GM18951 (cell line): Measurements from ENCODE around the gene CNTNAP5.

ENCODE experiments used
- POLR2A ChIP-seq: IDR thresholded peaks from 4 replicates; pipeline ENCODE4 v1.6.1; 2011; ENCODE audit warnings: mild to moderate bottlenecking; ENCODE audit not compliant: insufficient read length, insufficient read depth; ENCODE audit errors: extremely low read depth
- in situ Hi-C: fragments of 300-500 bp; cut with MboI; formaldehyde crosslinking; loops from one replicate; pipeline ENCODE4 v1.12.0; 2022; ENCODE audit warnings: low sequenced_read_pairs, mixed read lengths, inconsistent platforms; ENCODE audit not compliant: unreplicated experiment

CNTNAP5 gene

GRCh38 chr2:124834331-124834730 lies 809.2 kb downstream of the CNTNAP5 start:
- in situ Hi-C loops = no loop called here

GRCh38 chr2:124835331-124835730 lies 810.2 kb downstream of the CNTNAP5 start:
- no peak for TF ChIP-seq POLR2A
- in situ Hi-C loops = no loop called here

More at GRCh38 chr2:124834331-124834730, 809.2 kb downstream of the CNTNAP5 start:
- no peak for TF ChIP-seq POLR2A

GRCh38 chr2:124836416-124836815 lies 811.3 kb downstream of the CNTNAP5 start:
- in situ Hi-C loops = no loop called here

GRCh38 chr2:124837496-124837895 lies 812.4 kb downstream of the CNTNAP5 start:
- no peak for TF ChIP-seq POLR2A
- in situ Hi-C loops = no loop called here

More at GRCh38 chr2:124836416-124836815, 811.3 kb downstream of the CNTNAP5 start:
- TF ChIP-seq POLR2A = no peak

GRCh38 chr2:124838406-124838805 lies 813.3 kb downstream of the CNTNAP5 start:
- in situ Hi-C loops = no loop called here
- no peak for TF ChIP-seq POLR2A

GRCh38 chr2:124867247-124867646 lies 842.2 kb downstream of the CNTNAP5 start:
- in situ Hi-C loops = no loop called here
- no peak for TF ChIP-seq POLR2A

- in situ Hi-C loops = no loop called here
- TF ChIP-seq POLR2A = no peak
Measured at GRCh38 chr2:124874219-124874618, 849.1 kb downstream of the CNTNAP5 start.

GRCh38 chr2:124874676-124875075 lies 849.6 kb downstream of the CNTNAP5 start:
- in situ Hi-C loops = no loop called here
- TF ChIP-seq POLR2A = no peak

- in situ Hi-C loops = no loop called here
Measured at GRCh38 chr2:124875627-124876244, 850.6 kb downstream of the CNTNAP5 start.

GRCh38 chr2:124877141-124877577 lies 852.1 kb downstream of the CNTNAP5 start:
- in situ Hi-C loops = no loop called here
- no peak for TF ChIP-seq POLR2A

More at GRCh38 chr2:124875627-124876244, 850.6 kb downstream of the CNTNAP5 start:
- TF ChIP-seq POLR2A = no peak

- TF ChIP-seq POLR2A = no peak
- in situ Hi-C loops = no loop called here
Measured at GRCh38 chr2:124879640-124880039, 854.6 kb downstream of the CNTNAP5 start.

- in situ Hi-C loops = no loop called here
- TF ChIP-seq POLR2A = no peak
Measured at GRCh38 chr2:124880995-124881394, 855.9 kb downstream of the CNTNAP5 start.

- in situ Hi-C loops = no loop called here
- TF ChIP-seq POLR2A = no peak
Measured at GRCh38 chr2:124882423-124882822, 857.3 kb downstream of the CNTNAP5 start.

GRCh38 chr2:124883595-124883994 lies 858.5 kb downstream of the CNTNAP5 start:
- no peak for TF ChIP-seq POLR2A
- in situ Hi-C loops = no loop called here
